Measurements from ENCODE around the gene TARS3.

TARS3 gene

GRCh38 chr15:101623367-101624304 lies 100.6 kb downstream of the TARS3 start:
- no peak for DNase-seq (ENCODE audit: low read depth)

- no peak for DNase-seq (ENCODE audit: low read depth)
These were observed 102.3 kb downstream of the TARS3 start for GRCh38 chr15:101621961-101622360.

- no peak for DNase-seq (ENCODE audit: low read depth)
These were observed 103.6 kb downstream of the TARS3 start for GRCh38 chr15:101620671-101621070.

GRCh38 chr15:101619615-101619865 lies 104.7 kb downstream of the TARS3 start:
- DNase-seq (ENCODE audit: low read depth): no peak

- no peak for DNase-seq (ENCODE audit: low read depth)
These were observed 105.2 kb downstream of the TARS3 start for GRCh38 chr15:101618851-101619614.

GRCh38 chr15:101618076-101618475 lies 106.2 kb downstream of the TARS3 start:
- DNase-seq (ENCODE audit: low read depth): no peak

GRCh38 chr15:101617390-101617965 lies 106.8 kb downstream of the TARS3 start:
- DNase-seq (ENCODE audit: low read depth): no peak

- DNase-seq (ENCODE audit: low read depth): peak; percentile 53
These were observed 108.1 kb downstream of the TARS3 start for GRCh38 chr15:101615986-101616848.

- DNase-seq (ENCODE audit: low read depth): no peak
These were observed 108.8 kb downstream of the TARS3 start for GRCh38 chr15:101615414-101615985.

- DNase-seq (ENCODE audit: low read depth): no peak
These were observed 109.5 kb downstream of the TARS3 start for GRCh38 chr15:101614761-101615160.

- DNase-seq (ENCODE audit: low read depth): no peak
These were observed 110.2 kb downstream of the TARS3 start for GRCh38 chr15:101614001-101614585.

GRCh38 chr15:101613130-101614000 lies 110.9 kb downstream of the TARS3 start:
- peak; percentile 40 for DNase-seq (ENCODE audit: low read depth)

- no peak for DNase-seq (ENCODE audit: low read depth)
These were observed 111.6 kb downstream of the TARS3 start for GRCh38 chr15:101612676-101613075.

GRCh38 chr15:101611580-101612299 lies 112.5 kb downstream of the TARS3 start:
- no peak for DNase-seq (ENCODE audit: low read depth)

GRCh38 chr15:101611007-101611406 lies 113.3 kb downstream of the TARS3 start:
- DNase-seq (ENCODE audit: low read depth): no peak

- no peak for DNase-seq (ENCODE audit: low read depth)
These were observed 113.7 kb downstream of the TARS3 start for GRCh38 chr15:101610611-101611000.

- no peak for DNase-seq (ENCODE audit: low read depth)
These were observed 114.3 kb downstream of the TARS3 start for GRCh38 chr15:101609742-101610610.

- no peak for DNase-seq (ENCODE audit: low read depth)
These were observed 116.1 kb downstream of the TARS3 start for GRCh38 chr15:101608201-101608600.

GRCh38 chr15:101607108-101607507 lies 117.2 kb downstream of the TARS3 start:
- DNase-seq (ENCODE audit: low read depth): no peak

Data from iris pigment epithelial cell (primary cell).